Fibroblast of skin of left biceps (primary cell): ENCODE results near the gene COPB1.

Experiments
- DNase-seq, 2 experiments: peaks; one replicate each; pipeline ENCODE4 v3.0.0-alpha.2; 2013; ENCODE audit warnings: low read depth in 2 of 2

Gene COPB1

GRCh38 chr11:14425621-14426020 lies 74.0 kb downstream of the COPB1 start:
- no peak for DNase-seq

- no peak for DNase-seq
Observed at GRCh38 chr11:14424096-14424495, 75.5 kb downstream of the COPB1 start.

GRCh38 chr11:14423633-14424032 lies 76.0 kb downstream of the COPB1 start:
- DNase-seq: peak in 1 of 2 experiments; percentile 63

- DNase-seq: no peak
Observed at GRCh38 chr11:14422814-14423182, 76.8 kb downstream of the COPB1 start.

GRCh38 chr11:14422052-14422813 lies 77.4 kb downstream of the COPB1 start:
- DNase-seq: peak; percentile 100

GRCh38 chr11:14420223-14420622 lies 79.4 kb downstream of the COPB1 start:
- no peak for DNase-seq

- no peak for DNase-seq
Observed at GRCh38 chr11:14418801-14419417, 80.7 kb downstream of the COPB1 start.

- no peak for DNase-seq
Observed at GRCh38 chr11:14417617-14418374, 81.8 kb downstream of the COPB1 start.

GRCh38 chr11:14417186-14417585 lies 82.4 kb downstream of the COPB1 start:
- no peak for DNase-seq

GRCh38 chr11:14414470-14415461 lies 84.8 kb downstream of the COPB1 start:
- DNase-seq: no peak

- DNase-seq: no peak
Observed at GRCh38 chr11:14413307-14414069, 86.1 kb downstream of the COPB1 start.

- DNase-seq: peak in 1 of 2 experiments; percentile 56
Observed at GRCh38 chr11:14411818-14412217, 87.8 kb downstream of the COPB1 start.

GRCh38 chr11:14409891-14410290 lies 89.7 kb downstream of the COPB1 start:
- DNase-seq: no peak

- no peak for DNase-seq
Observed at GRCh38 chr11:14408612-14409011, 91.0 kb downstream of the COPB1 start.
